OCI-LY1 (cell line): ENCODE results near the gene ARR3.

Experiments
- EZH2 ChIP-seq: fragments of 200-600 bp; sonication (generic), shearing (Covaris generic); IDR thresholded peaks from 2 replicates; pipeline ENCODE4 v1.8.0; 2017; ENCODE audit warnings: borderline replicate concordance, mixed run types, mild to moderate bottlenecking, antibody characterized with exemption, low read length, moderate library complexity, mixed read lengths
- TF ChIP-seq, protein P1 (sequence below): fragments of 200-600 bp; sonication (generic), shearing (Covaris generic); IDR thresholded peaks from 2 replicates; pipeline ENCODE4 v1.5.1; 2017; ENCODE audit warnings: mild to moderate bottlenecking, antibody characterized with exemption, low read length, moderate library complexity, mixed read lengths

- TF ChIP-seq, protein P1, sequence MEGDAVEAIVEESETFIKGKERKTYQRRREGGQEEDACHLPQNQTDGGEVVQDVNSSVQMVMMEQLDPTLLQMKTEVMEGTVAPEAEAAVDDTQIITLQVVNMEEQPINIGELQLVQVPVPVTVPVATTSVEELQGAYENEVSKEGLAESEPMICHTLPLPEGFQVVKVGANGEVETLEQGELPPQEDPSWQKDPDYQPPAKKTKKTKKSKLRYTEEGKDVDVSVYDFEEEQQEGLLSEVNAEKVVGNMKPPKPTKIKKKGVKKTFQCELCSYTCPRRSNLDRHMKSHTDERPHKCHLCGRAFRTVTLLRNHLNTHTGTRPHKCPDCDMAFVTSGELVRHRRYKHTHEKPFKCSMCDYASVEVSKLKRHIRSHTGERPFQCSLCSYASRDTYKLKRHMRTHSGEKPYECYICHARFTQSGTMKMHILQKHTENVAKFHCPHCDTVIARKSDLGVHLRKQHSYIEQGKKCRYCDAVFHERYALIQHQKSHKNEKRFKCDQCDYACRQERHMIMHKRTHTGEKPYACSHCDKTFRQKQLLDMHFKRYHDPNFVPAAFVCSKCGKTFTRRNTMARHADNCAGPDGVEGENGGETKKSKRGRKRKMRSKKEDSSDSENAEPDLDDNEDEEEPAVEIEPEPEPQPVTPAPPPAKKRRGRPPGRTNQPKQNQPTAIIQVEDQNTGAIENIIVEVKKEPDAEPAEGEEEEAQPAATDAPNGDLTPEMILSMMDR: no peak
- TF ChIP-seq EZH2: no peak
These were observed 3.4 kb upstream of the ARR3 start for GRCh38 chrX:70264784-70265183.
